ENCODE data around the gene LOXHD1.

GRCh38 chr18:46567196-46567595 is 89.8 kb downstream of the LOXHD1 start:
- TF ChIP-seq CTCF (conservative IDR thresholded peaks at IDR 0.05) (no peak), EZH2 (IDR thresholded peaks at IDR 0.05; ENCODE audit: low read depth) (no peak)
